MM.1S (cell line): ENCODE measurements around the gene FBXL13.
"Not testable (repeated sequence)": the region's sequence is repeated elsewhere in the genome, so short reads cannot be mapped to it uniquely, and the experiment has no call there.

Source experiments
- DNase-seq: peaks from one replicate; pipeline ENCODE4 v3.0.0-alpha.2; 2015
- H2AFZ ChIP-seq: fragments of 300-600 bp; sonication (generic); 2 replicates; pipeline ENCODE4 v1.6.0; 2016; ENCODE audit warnings: antibody characterized with exemption, low read length
- H3F3A ChIP-seq: fragments of 300-600 bp; sonication (generic); 2 replicates; pipeline ENCODE4 v1.6.1; 2016; ENCODE audit warnings: mild to moderate bottlenecking, antibody characterized with exemption, low read length, moderate library complexity, mixed read lengths; ENCODE audit not compliant: insufficient read depth
- H3K27ac ChIP-seq: fragments of 300-600 bp; sonication (generic); 2 replicates; pipeline ENCODE4 v1.5.1; 2016; ENCODE audit warnings: mild to moderate bottlenecking, low read length
- H3K27me3 ChIP-seq: fragments of 300-600 bp; sonication (generic); replicated peaks from 2 replicates; pipeline ENCODE4 v1.6.0; 2016; ENCODE audit warnings: low read length; ENCODE audit not compliant: insufficient read depth
- H3K36me3 ChIP-seq: fragments of 300-600 bp; sonication (generic); replicated peaks from 2 replicates; pipeline ENCODE4 v1.6.1; 2016; ENCODE audit warnings: mild to moderate bottlenecking, low read length, mixed read lengths; ENCODE audit not compliant: insufficient read depth
- H3K4me1 ChIP-seq: fragments of 300-600 bp; sonication (generic); 2 replicates; pipeline ENCODE4 v1.6.1; 2016; ENCODE audit warnings: low read length, mixed read lengths
- H3K4me2 ChIP-seq: fragments of 300-600 bp; sonication (generic); 2 replicates; pipeline ENCODE4 v1.6.0; 2016; ENCODE audit warnings: low read depth, low read length
- H3K4me3 ChIP-seq: fragments of 300-600 bp; sonication (generic); 2 replicates; pipeline ENCODE4 v1.5.1; 2016; ENCODE audit warnings: low read length, mixed read lengths
- H3K79me2 ChIP-seq: fragments of 300-600 bp; sonication (generic); 2 replicates; pipeline ENCODE4 v1.6.1; 2016; ENCODE audit warnings: mixed run types, low read length, mixed read lengths
- H3K9ac ChIP-seq: fragments of 300-600 bp; sonication (generic); 2 replicates; pipeline ENCODE4 v1.6.1; 2016; ENCODE audit warnings: low read length, mixed read lengths
- H3K9me2 ChIP-seq: fragments of 300-600 bp; sonication (generic); replicated peaks from 2 replicates; pipeline ENCODE4 v1.6.1; 2016; ENCODE audit warnings: mild to moderate bottlenecking, low read length, mixed read lengths; ENCODE audit not compliant: insufficient read depth
- H3K9me3 ChIP-seq: fragments of 300-600 bp; sonication (generic); replicated peaks from 2 replicates; pipeline ENCODE4 v1.6.1; 2016; ENCODE audit warnings: mild to moderate bottlenecking, low read length, mixed read lengths; ENCODE audit not compliant: insufficient read depth
- H4K20me1 ChIP-seq: fragments of 300-600 bp; sonication (generic); 2 replicates; pipeline ENCODE4 v1.6.1; 2016; ENCODE audit warnings: mild to moderate bottlenecking, low read length, moderate library complexity, mixed read lengths; ENCODE audit not compliant: insufficient read depth
- CTCF ChIP-seq: fragments of 300-600 bp; sonication (generic); IDR thresholded peaks from 2 replicates; pipeline ENCODE4 v1.5.1; 2016; ENCODE audit warnings: antibody characterized with exemption, low read length, mixed read lengths
- EZH2 ChIP-seq: fragments of 300-600 bp; sonication (generic); optimal IDR thresholded peaks from 2 replicates; pipeline ENCODE3; 2017; ENCODE audit warnings: low read depth, mild to moderate bottlenecking, antibody characterized with exemption, low read length, mixed read lengths
- EZH2phosphoT487 ChIP-seq: fragments of 300-600 bp; sonication (generic); IDR thresholded peaks from 2 replicates; pipeline ENCODE4 v1.6.1; 2018; ENCODE audit warnings: antibody characterized with exemption, low read length

FBXL13 gene

GRCh38 chr7:103058122-103058521, 16.5 kb downstream of the FBXL13 start:
- Histone ChIP-seq H3K27me3 (no peaks in the 10 kb centered on the region), H3K9ac (no peak overlapping the region), H3K9me3 (no peaks in the 10 kb centered on the region), H3K27ac (no peak overlapping the region), H3K36me3 (no peaks in the 10 kb centered on the region), H3K4me2 (no peak overlapping the region), H4K20me1 (no peaks in the 10 kb centered on the region), H3K4me1 (no peaks in the 10 kb centered on the region), H3F3A (no peaks in the 10 kb centered on the region), H3K79me2 (no peaks in the 10 kb centered on the region), H3K4me3 (no peak overlapping the region), H3K9me2 (no peaks in the 10 kb centered on the region), H2AFZ (no peak overlapping the region)
- no peak for TF ChIP-seq EZH2phosphoT487
- no peak for TF ChIP-seq CTCF
- TF ChIP-seq EZH2: no peak
- DNase-seq: no peak

- not testable (repeated sequence) for H3K9me3 ChIP-seq, H3K79me2 ChIP-seq, H3K27ac ChIP-seq, H2AFZ ChIP-seq, H3K4me2 ChIP-seq, H3K9ac ChIP-seq, H3K4me1 ChIP-seq, H4K20me1 ChIP-seq, H3K9me2 ChIP-seq, H3F3A ChIP-seq, H3K27me3 ChIP-seq, DNase-seq, H3K4me3 ChIP-seq, H3K36me3 ChIP-seq
These were observed 18.6 kb downstream of the FBXL13 start for GRCh38 chr7:103056006-103056405.

GRCh38 chr7:103051519-103051918, 23.1 kb downstream of the FBXL13 start:
- no peaks in the 10 kb centered on the region for H3K9me3 ChIP-seq
- H4K20me1 ChIP-seq: no peaks in the 10 kb centered on the region
- no peaks in the 10 kb centered on the region for H3F3A ChIP-seq
- no peak overlapping the region for H3K4me3 ChIP-seq
- no peaks in the 10 kb centered on the region for H3K27me3 ChIP-seq
- H3K4me1 ChIP-seq: no peaks in the 10 kb centered on the region
- no peaks in the 10 kb centered on the region for H3K9me2 ChIP-seq
- H2AFZ ChIP-seq: no peak overlapping the region
- no peaks in the 10 kb centered on the region for H3K36me3 ChIP-seq
- no peak overlapping the region for H3K27ac ChIP-seq
- DNase-seq: no peak
- TF ChIP-seq EZH2phosphoT487 (no peak), CTCF (no peak), EZH2 (no peak)
- H3K9ac ChIP-seq: no peak overlapping the region
- H3K79me2 ChIP-seq: no peaks in the 10 kb centered on the region
- H3K4me2 ChIP-seq: no peak overlapping the region

- no peak for DNase-seq
- Histone ChIP-seq H3K9ac (no peak overlapping the region), H3K79me2 (no peaks in the 10 kb centered on the region)
These were observed 25.8 kb downstream of the FBXL13 start for GRCh38 chr7:103048833-103049232.

GRCh38 chr7:103041815-103042214, 32.8 kb downstream of the FBXL13 start:
- not testable (repeated sequence) for H3K4me3 ChIP-seq, DNase-seq, H3K27ac ChIP-seq, H3K9me3 ChIP-seq, H3K9me2 ChIP-seq, H3K4me1 ChIP-seq, H3K79me2 ChIP-seq, H3F3A ChIP-seq, H3K36me3 ChIP-seq, H3K9ac ChIP-seq, H3K27me3 ChIP-seq, H2AFZ ChIP-seq, H4K20me1 ChIP-seq, H3K4me2 ChIP-seq

More at GRCh38 chr7:103048833-103049232, 25.8 kb downstream of the FBXL13 start:
- Histone ChIP-seq H3K27ac (no peak overlapping the region), H3F3A (no peaks in the 10 kb centered on the region), H2AFZ (no peak overlapping the region), H3K27me3 (no peaks in the 10 kb centered on the region), H3K36me3 (no peaks in the 10 kb centered on the region), H3K4me1 (no peaks in the 10 kb centered on the region), H4K20me1 (no peaks in the 10 kb centered on the region), H3K4me2 (no peak overlapping the region), H3K9me2 (no peaks in the 10 kb centered on the region), H3K9me3 (no peaks in the 10 kb centered on the region), H3K4me3 (no peak overlapping the region)
- TF ChIP-seq EZH2phosphoT487 (no peak), CTCF (no peak), EZH2 (no peak)
